Prostate gland (tissue), 2 donors: ENCODE data around the gene STX5. TPM values are rescaled to one million over a fixed set of nuclear protein-coding genes. Genes with fewer than 3 reads are reported as not detected.

Source experiments
- DNase-seq: peaks from one replicate; pipeline ENCODE4 v3.0.0-alpha.2; 2019; ENCODE audit warnings: low spot score
- H3K27ac ChIP-seq, 2 donors: fragments of 200-600 bp; sonication (generic); 2 replicates each; pipeline ENCODE4 v1.5.1; 2017 to 2019
- H3K27me3 ChIP-seq: fragments of 200-600 bp; sonication (generic); replicated peaks from 2 replicates; pipeline ENCODE4 v1.5.1; 2019; ENCODE audit not compliant: insufficient read depth
- H3K36me3 ChIP-seq, 2 donors: fragments of 200-600 bp; sonication (generic); 1 replicate in 1 of 2; 2 replicates in 1 of 2; pipeline versions ENCODE4 v1.5.1 to v1.8.1; 2017 to 2019
- H3K4me1 ChIP-seq: fragments of 200-600 bp; sonication (generic); replicated peaks from 2 replicates; pipeline ENCODE4 v1.5.1; 2019
- H3K4me3 ChIP-seq, 2 donors: fragments of 200-600 bp; sonication (generic); 2 replicates each; pipeline ENCODE4 v1.5.1; 2017 to 2019
- H3K9me3 ChIP-seq: fragments of 200-600 bp; sonication (generic); 2 replicates; pipeline ENCODE4 v1.5.1; 2017
- POLR2A ChIP-seq: fragments of 450-650 bp; IDR thresholded peaks from one replicate; pipeline ENCODE4 v1.6.1; 2016; ENCODE audit warnings: antibody characterized with exemption, mild to moderate bottlenecking
- POLR2AphosphoS5 ChIP-seq: sonication (generic); formaldehyde crosslinking; IDR thresholded peaks from one replicate; pipeline ENCODE4 v1.6.1; 2017; ENCODE audit warnings: antibody characterized with exemption
- WGBS: methylation state at CpG from one replicate; pipeline ENCODE4 v1.1.5; 2018; 5-methylcytosine and 5-hydroxymethylcytosine counted together
- intact Hi-C: fragments of 100-400 bp; cut with DNase I; formaldehyde crosslinking; loops from one replicate; pipeline ENCODE4 v1.14.2; 2022
- total RNA-seq, 2 donors: library from RNA; depleted of rRNA; stranded (reverse); fragments of >200 nt; gene quantifications; one replicate each; pipeline ENCODE4 v1.1.0, GENCODE V29; 2016
- TF ChIP-seq, protein P1 (sequence below), 4 experiments: fragments of 200-600 bp in 2 of 4; fragments of 450-650 bp in 2 of 4; sonication (generic) in 2 of 4; IDR thresholded peaks; 1 replicate in 3 of 4; 2 replicates in 1 of 4; pipeline ENCODE4 v1.5.1; 2016 to 2019; ENCODE audit warnings: antibody characterized with exemption in 4 of 4, mild to moderate bottlenecking in 2 of 4, moderate library complexity in 2 of 4

STX5 gene
- total RNA-seq, 2 donors from 2014 or later, result 34.5 to 57.5 TPM

GRCh38 chr11:62805961-62806441 is 25.9 kb downstream of the STX5 start:
- H3K27ac ChIP-seq, result peak overlapping the region; percentile 77 to 84
- no peak for DNase-seq

GRCh38 chr11:62805076-62805892 is 26.6 kb downstream of the STX5 start, which contains the start of gene NXF1:
Gene NXF1, minus strand, starts transcription at chr11:62805440. Its CDS starts 84 bp downstream, at chr11:62805356.
- peak; percentile 95 for DNase-seq
- no peaks in the 10 kb centered on the region for H3K9me3 ChIP-seq
- H3K36me3 ChIP-seq, result peaks cover 5 to 14% of the 10 kb centered on the region in 2 donors
- peak within 1 kb of the TSS; percentile 77 to 84 for H3K27ac ChIP-seq
- TF ChIP-seq POLR2AphosphoS5, result peak; percentile 100
- peak; percentile 100 for TF ChIP-seq POLR2A
- TF ChIP-seq, protein P1, sequence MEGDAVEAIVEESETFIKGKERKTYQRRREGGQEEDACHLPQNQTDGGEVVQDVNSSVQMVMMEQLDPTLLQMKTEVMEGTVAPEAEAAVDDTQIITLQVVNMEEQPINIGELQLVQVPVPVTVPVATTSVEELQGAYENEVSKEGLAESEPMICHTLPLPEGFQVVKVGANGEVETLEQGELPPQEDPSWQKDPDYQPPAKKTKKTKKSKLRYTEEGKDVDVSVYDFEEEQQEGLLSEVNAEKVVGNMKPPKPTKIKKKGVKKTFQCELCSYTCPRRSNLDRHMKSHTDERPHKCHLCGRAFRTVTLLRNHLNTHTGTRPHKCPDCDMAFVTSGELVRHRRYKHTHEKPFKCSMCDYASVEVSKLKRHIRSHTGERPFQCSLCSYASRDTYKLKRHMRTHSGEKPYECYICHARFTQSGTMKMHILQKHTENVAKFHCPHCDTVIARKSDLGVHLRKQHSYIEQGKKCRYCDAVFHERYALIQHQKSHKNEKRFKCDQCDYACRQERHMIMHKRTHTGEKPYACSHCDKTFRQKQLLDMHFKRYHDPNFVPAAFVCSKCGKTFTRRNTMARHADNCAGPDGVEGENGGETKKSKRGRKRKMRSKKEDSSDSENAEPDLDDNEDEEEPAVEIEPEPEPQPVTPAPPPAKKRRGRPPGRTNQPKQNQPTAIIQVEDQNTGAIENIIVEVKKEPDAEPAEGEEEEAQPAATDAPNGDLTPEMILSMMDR (IDR thresholded peaks at IDR 0.05), result peak in 3 of 4 experiments; percentile 9 to 42 (median 37)
- 0% methylated on average over 18 of the region's 77 CpGs for WGBS
- intact Hi-C loops, result no loop called here
- no peaks in the 10 kb centered on the region for H3K27me3 ChIP-seq
- peak within 1 kb of the TSS; percentile 83 to 88 for H3K4me3 ChIP-seq
- H3K4me1 ChIP-seq, result peaks cover 5% of the 10 kb centered on the region

More at GRCh38 chr11:62805961-62806441, 25.9 kb downstream of the STX5 start:
- H3K4me3 ChIP-seq, result peak overlapping the region; percentile 83 to 88
- 26% methylated on average over 12 of the region's 12 CpGs for whole genome bisulfite sequencing
- TF ChIP-seq POLR2AphosphoS5, result no peak
- TF ChIP-seq, protein P1 (IDR thresholded peaks at IDR 0.05), result no peak
- TF ChIP-seq POLR2A, result no peak
- intact Hi-C loops, result no loop called here
- H3K4me1 ChIP-seq, result peaks cover 5% of the 10 kb centered on the region
- no peaks in the 10 kb centered on the region for H3K9me3 ChIP-seq
- peaks cover 3 to 8% of the 10 kb centered on the region in 2 donors for H3K36me3 ChIP-seq
- no peaks in the 10 kb centered on the region for H3K27me3 ChIP-seq

DNA sequence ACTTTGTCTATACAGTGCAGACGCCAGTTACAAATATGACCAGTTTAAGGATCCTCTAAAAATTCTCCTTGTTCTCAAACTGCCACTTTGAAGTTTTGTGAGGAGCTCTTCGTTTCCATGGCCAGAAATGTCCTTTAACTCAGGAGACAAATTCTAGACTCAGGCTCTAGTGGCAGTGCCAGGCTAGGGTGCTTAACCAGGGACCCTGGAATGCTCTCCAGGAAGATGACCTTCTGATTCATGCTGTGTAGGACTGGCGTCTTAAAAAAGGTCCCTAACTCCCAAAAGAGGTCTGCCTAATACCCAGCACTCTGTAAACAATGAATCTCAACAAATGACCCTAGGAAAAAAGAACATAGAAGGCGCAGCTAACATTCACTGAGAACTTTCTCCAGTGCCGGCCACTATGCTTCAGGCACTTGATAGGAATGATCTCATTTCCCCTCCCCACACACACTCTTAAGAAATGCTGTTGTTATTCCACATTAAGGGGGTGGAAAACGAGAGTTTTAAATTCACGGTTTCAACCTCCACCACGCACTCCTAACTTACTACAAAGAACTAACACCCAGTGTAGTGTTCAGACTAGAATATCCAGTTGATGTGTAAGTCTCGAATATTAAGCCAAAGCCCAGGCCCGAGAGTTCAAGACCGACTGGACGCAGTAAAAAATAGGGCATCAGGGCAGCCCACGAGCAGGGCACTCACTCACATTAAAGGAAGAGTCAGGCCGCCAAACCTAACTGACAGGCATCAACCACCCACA is 27.4 kb downstream of the STX5 start:
- WGBS, result 2% methylated on average over 14 of the region's 14 CpGs
- Histone ChIP-seq H3K36me3 (peaks cover 5 to 22% of the 10 kb centered on the region in 2 donors), H3K27ac (peak overlapping the region; percentile 77 to 84), H3K4me1 (peaks cover 5% of the 10 kb centered on the region), H3K27me3 (no peaks in the 10 kb centered on the region), H3K4me3 (peak overlapping the region; percentile 83 to 88), H3K9me3 (no peaks in the 10 kb centered on the region)
- no peak for TF ChIP-seq POLR2A
- intact Hi-C loops, result no loop called here
- DNase-seq, result no peak

DNA sequence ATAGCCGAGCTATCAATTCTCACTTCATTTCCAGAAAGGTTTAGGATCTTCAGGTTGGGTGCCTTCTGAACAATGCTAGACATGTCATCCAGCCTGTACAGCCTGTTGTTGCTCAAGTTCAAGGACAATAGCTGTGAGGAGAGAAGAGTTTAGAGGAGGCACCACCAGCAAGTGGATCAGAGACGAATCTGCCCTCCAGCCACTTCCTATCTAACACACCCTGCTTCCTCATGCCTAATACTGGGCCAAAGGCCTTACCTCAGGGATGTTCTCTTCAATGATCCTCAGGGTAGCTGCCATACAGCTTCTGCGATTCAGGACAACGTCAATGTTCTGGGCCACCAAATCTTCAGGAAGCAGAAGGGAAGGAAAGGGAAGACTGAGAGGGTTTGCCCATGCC is 30.8 kb downstream of the STX5 start:
- WGBS, result 90% methylated on average over 4 of the region's 4 CpGs
- intact Hi-C loops, result no loop called here
- Histone ChIP-seq H3K9me3 (no peaks in the 10 kb centered on the region), H3K4me3 (no peak overlapping the region), H3K27ac (no peak overlapping the region), H3K27me3 (no peaks in the 10 kb centered on the region), H3K36me3 (peaks cover 14 to 50% of the 10 kb centered on the region in 2 donors), H3K4me1 (peaks cover 5% of the 10 kb centered on the region)
- TF ChIP-seq POLR2AphosphoS5 (no peak), POLR2A (no peak)
- TF ChIP-seq, protein P1 (IDR thresholded peaks at IDR 0.05), result no peak
- DNase-seq, result no peak

GRCh38 chr11:62799486-62799885 is 32.4 kb downstream of the STX5 start:
- Histone ChIP-seq H3K27ac (no peak overlapping the region), H3K9me3 (no peaks in the 10 kb centered on the region), H3K27me3 (no peaks in the 10 kb centered on the region), H3K4me3 (no peak overlapping the region), H3K36me3 (peaks cover 19 to 61% of the 10 kb centered on the region in 2 donors), H3K4me1 (peaks cover 5% of the 10 kb centered on the region)
- TF ChIP-seq POLR2A (no peak), POLR2AphosphoS5 (no peak)
- TF ChIP-seq, protein P1 (IDR thresholded peaks at IDR 0.05), result no peak
- no peak for DNase-seq
- intact Hi-C loops, result no loop called here
- 91% methylated on average over 10 of the region's 10 CpGs for WGBS
